ENCODE data around the gene FIGNL1. TPM values are rescaled to one million over a fixed set of nuclear protein-coding genes. Genes with fewer than 3 reads are reported as not detected.

FIGNL1 gene
- total RNA-seq, 1 experiment from 2014 or later, result 28.1 TPM

DNA sequence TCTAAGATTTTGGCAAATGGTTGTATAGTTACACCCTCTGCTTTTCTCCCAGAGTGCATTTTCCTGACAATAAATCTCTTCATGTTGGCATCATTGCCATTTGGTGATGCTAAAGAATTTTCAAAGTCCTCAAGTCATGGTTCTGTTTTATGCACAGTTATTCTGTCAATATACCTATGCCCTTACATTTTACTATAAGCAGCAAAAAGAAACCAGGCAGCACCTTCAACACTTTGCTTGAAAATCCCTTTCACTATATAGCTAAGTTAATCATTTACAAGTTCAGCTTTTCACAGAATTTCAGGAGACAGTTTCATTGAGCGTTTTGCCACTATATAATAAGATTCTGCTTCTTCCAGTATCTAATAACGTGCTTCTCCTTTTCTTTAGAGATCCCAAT, 22.6 kb downstream of the FIGNL1 start:
- Histone ChIP-seq H3K36me3 (ENCODE audit: control insufficient read depth in 1 of 2, insufficient read depth in 2 of 2, low read length in 2 of 2) (no peaks in the 10 kb centered on the region), H3K4me1 (ENCODE audit: control insufficient read depth in 1 of 2, insufficient read depth in 2 of 2, low read length in 2 of 2) (no peaks in the 10 kb centered on the region), H2AFZ (ENCODE audit: low read depth, low read length, poor library complexity, severe bottlenecking) (no peak overlapping the region), H4K20me1 (ENCODE audit: insufficient read depth) (no peaks in the 10 kb centered on the region), H3K79me2 (ENCODE audit: insufficient read depth, low read length) (no peaks in the 10 kb centered on the region), H3K4me3 (replicated peaks in 1 of 2; ENCODE audit: low read depth in 1 of 2, low read length in 2 of 2) (no peak overlapping the region), H3K27ac (ENCODE audit: low read depth, low read length) (no peak overlapping the region), H3K9me2 (ENCODE audit: insufficient read depth) (no peaks in the 10 kb centered on the region), H3K4me2 (ENCODE audit: low read length) (no peak overlapping the region), H3K9me3 (ENCODE audit: control insufficient read depth in 1 of 2, insufficient read depth in 1 of 2, low read depth in 1 of 2, low read length in 2 of 2) (no peaks in the 10 kb centered on the region), H3K9ac (ENCODE audit: low read length) (no peak overlapping the region), H3K27me3 (ENCODE audit: insufficient read depth, low read length) (no peaks in the 10 kb centered on the region)
- ChIA-PET CTCF (interaction anchor here (1.4 kb wide), 1 partner anchor 9 kb away, joined by 5 read pairs; no protein-coding TSS in a partner anchor), RAD21 (ENCODE audit: low non-redundant PET in 1 of 2, low total read pairs in 2 of 2, uncharacterized antibody in 2 of 2, unreplicated experiment in 2 of 2) (interaction anchor here in 1 of 2 experiments (1.9 kb wide), 1 partner anchor 9 kb away, joined by 4 read pairs; no protein-coding TSS in a partner anchor), POLR2A (no interaction called here)
- no peak for TF ChIP-seq SRF (IDR thresholded peaks at IDR 0.05; ENCODE audit: low read depth)
- TF ChIP-seq, protein P1, sequence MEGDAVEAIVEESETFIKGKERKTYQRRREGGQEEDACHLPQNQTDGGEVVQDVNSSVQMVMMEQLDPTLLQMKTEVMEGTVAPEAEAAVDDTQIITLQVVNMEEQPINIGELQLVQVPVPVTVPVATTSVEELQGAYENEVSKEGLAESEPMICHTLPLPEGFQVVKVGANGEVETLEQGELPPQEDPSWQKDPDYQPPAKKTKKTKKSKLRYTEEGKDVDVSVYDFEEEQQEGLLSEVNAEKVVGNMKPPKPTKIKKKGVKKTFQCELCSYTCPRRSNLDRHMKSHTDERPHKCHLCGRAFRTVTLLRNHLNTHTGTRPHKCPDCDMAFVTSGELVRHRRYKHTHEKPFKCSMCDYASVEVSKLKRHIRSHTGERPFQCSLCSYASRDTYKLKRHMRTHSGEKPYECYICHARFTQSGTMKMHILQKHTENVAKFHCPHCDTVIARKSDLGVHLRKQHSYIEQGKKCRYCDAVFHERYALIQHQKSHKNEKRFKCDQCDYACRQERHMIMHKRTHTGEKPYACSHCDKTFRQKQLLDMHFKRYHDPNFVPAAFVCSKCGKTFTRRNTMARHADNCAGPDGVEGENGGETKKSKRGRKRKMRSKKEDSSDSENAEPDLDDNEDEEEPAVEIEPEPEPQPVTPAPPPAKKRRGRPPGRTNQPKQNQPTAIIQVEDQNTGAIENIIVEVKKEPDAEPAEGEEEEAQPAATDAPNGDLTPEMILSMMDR (IDR thresholded peaks at IDR 0.05 in 2 of 3, conservative IDR thresholded peaks at IDR 0.05 in 1 of 3; ENCODE audit: borderline replicate concordance in 1 of 3, insufficient read depth in 1 of 3, low read depth in 2 of 3, low read length in 2 of 3), result no peak
- TF ChIP-seq POLR2A (IDR thresholded peaks at IDR 0.05; ENCODE audit: borderline replicate concordance, extremely low read depth, insufficient read depth, insufficient read length), result no peak
- no peak for TF ChIP-seq CEBPB (IDR thresholded peaks at IDR 0.05; ENCODE audit: low read depth)
- TF ChIP-seq, protein P2, sequence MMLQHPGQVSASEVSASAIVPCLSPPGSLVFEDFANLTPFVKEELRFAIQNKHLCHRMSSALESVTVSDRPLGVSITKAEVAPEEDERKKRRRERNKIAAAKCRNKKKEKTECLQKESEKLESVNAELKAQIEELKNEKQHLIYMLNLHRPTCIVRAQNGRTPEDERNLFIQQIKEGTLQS (IDR thresholded peaks at IDR 0.05), result no peak
- no peak for TF ChIP-seq EZH2phosphoT487 (IDR thresholded peaks at IDR 0.05; ENCODE audit: borderline replicate concordance)
- no peak for TF ChIP-seq EZH2 (IDR thresholded peaks at IDR 0.05)
- TF ChIP-seq, protein P3, sequence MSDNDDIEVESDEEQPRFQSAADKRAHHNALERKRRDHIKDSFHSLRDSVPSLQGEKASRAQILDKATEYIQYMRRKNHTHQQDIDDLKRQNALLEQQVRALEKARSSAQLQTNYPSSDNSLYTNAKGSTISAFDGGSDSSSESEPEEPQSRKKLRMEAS (IDR thresholded peaks at IDR 0.05), result no peak
- no peak for TF ChIP-seq ZFX (IDR thresholded peaks at IDR 0.05)
- no peak for TF ChIP-seq RAD21 (IDR thresholded peaks at IDR 0.05; ENCODE audit: low read depth)
- TF ChIP-seq SP1 (IDR thresholded peaks at IDR 0.05; ENCODE audit: low read depth), result no peak
- TF ChIP-seq JUND (IDR thresholded peaks at IDR 0.05), result no peak
- no peak for TF ChIP-seq ZNF274 (IDR thresholded peaks at IDR 0.05; ENCODE audit: low read depth, low read length)
- TF ChIP-seq, protein P4, sequence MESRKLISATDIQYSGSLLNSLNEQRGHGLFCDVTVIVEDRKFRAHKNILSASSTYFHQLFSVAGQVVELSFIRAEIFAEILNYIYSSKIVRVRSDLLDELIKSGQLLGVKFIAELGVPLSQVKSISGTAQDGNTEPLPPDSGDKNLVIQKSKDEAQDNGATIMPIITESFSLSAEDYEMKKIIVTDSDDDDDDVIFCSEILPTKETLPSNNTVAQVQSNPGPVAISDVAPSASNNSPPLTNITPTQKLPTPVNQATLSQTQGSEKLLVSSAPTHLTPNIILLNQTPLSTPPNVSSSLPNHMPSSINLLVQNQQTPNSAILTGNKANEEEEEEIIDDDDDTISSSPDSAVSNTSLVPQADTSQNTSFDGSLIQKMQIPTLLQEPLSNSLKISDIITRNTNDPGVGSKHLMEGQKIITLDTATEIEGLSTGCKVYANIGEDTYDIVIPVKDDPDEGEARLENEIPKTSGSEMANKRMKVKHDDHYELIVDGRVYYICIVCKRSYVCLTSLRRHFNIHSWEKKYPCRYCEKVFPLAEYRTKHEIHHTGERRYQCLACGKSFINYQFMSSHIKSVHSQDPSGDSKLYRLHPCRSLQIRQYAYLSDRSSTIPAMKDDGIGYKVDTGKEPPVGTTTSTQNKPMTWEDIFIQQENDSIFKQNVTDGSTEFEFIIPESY (IDR thresholded peaks at IDR 0.05; ENCODE audit: extremely low read depth, insufficient replicate concordance, low read length), result no peak
- intact Hi-C loops (cut with micrococcal nuclease), result no loop called here
- DNase-seq (ENCODE audit: low read depth, low spot score), result no peak
- no TSS peak for BruUV-seq (replicated peaks)
- no peak for ATAC-seq

Measured in HCT116 (cell line).